Cardiac muscle cell (in vitro differentiated cells and primary cell): ENCODE results near the gene ORMDL1. TPM values are rescaled to one million over a fixed set of nuclear protein-coding genes. Genes with fewer than 3 reads are reported as not detected.

Experiments used
- DNase-seq, 2 donors: peaks; one replicate each; pipeline versions ENCODE4 v3.0.0 to v3.0.0-alpha.2; 2010 to 2017; ENCODE audit warnings: low read depth in 1 of 2, low spot score in 1 of 2
- H3K27ac ChIP-seq: fragments of 200-600 bp; sonication (generic); 2 replicates; pipeline ENCODE4 v1.5.1; 2016
- H3K27me3 ChIP-seq: fragments of 200-600 bp; sonication (generic); 2 replicates; pipeline ENCODE4 v1.6.0; 2016; ENCODE audit warnings: control low read depth
- H3K36me3 ChIP-seq: fragments of 200-600 bp; sonication (generic); 2 replicates; pipeline ENCODE4 v1.5.1; 2016; ENCODE audit warnings: control low read depth
- H3K4me1 ChIP-seq: fragments of 200-600 bp; sonication (generic); 2 replicates; pipeline ENCODE4 v1.8.1; 2017; ENCODE audit warnings: low read depth, mild to moderate bottlenecking, mixed run types
- H3K4me3 ChIP-seq: fragments of 200-600 bp; sonication (generic); 2 replicates; pipeline ENCODE4 v1.5.1; 2016; ENCODE audit warnings: mild to moderate bottlenecking
- H3K9me3 ChIP-seq: fragments of 200-600 bp; sonication (generic); 2 replicates; pipeline ENCODE4 v1.5.1; 2017; ENCODE audit warnings: low read depth, mild to moderate bottlenecking, control low read depth
- polyA plus RNA-seq: library from polyadenylated mRNA; unstranded; fragments of >200 nt; fragmentation: Nextera tagmentation; extraction: Ambion mirVana; gene quantifications from 2 replicates; pipeline ENCODE4 v1.2.1, GENCODE V29; 2016
- total RNA-seq: library from RNA; depleted of rRNA; stranded (reverse); fragments of >200 nt; gene quantifications from 2 replicates; pipeline ENCODE4 v1.2.3, GENCODE V29; 2016
- TF ChIP-seq, protein P1 (sequence below): IDR thresholded peaks from 2 replicates; pipeline ENCODE4 v1.5.1; 2012; ENCODE audit warnings: low read depth, mild to moderate bottlenecking, low read length

Gene ORMDL1, protein sequence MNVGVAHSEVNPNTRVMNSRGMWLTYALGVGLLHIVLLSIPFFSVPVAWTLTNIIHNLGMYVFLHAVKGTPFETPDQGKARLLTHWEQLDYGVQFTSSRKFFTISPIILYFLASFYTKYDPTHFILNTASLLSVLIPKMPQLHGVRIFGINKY
- 86.0 and 96.1 TPM in 2 replicates for total RNA-seq
- polyA plus RNA-seq: 133 and 138 TPM in 2 replicates

DNA sequence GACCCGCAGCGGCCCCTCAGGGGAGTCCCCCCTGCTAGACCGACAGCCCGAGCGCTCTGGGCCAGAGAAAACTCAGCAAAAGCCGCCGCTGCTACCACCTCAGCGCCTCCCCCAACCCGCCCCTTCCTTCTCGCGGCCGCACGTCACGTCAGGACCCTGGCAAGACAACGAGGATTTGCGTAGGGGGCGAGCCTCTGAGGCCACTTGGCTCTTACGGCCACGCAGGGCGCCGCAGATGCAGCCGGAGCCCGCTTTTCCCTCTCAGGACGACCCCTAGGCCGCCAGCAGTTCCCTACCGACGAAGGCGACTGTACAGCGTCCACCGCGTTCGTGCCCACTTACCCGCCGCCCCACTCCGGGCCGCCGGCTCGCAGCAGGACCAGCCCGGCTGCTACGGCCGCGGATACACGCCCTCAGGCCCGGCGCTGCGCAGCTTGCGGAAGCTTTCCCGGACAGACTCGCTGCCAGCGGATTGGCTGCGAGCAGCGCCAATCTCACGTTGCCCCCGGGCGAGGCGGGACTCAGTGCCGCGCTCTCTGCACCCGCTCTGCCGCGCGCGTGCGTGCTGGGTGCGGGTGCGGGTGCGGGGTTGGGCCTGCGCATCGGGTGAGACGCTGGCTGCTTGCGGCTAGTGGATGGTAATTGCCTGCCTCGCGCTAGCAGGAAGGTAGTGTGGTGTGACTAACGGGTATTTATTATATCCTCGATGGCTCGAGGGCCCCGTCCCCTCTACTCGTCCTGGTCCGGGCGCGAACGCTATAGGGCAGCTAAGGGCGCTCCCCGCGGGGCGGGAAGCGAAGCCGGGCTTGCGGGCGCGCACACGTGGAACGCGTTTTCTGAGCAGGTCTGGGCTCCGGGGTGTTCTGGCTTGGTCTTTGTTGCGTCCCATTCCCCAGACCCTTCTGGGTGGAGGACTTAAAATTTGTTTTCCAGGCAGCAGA lies at the start of gene ORMDL1, which contains the start of gene PMS1:
Gene ORMDL1, minus strand, starts transcription at position 413 of the 941 bp plus-strand sequence. CDS start 1,744 bp downstream, outside the sequence.
Gene PMS1, plus strand, starts transcription at position 524 of the 941 bp plus-strand sequence. CDS start 7,360 bp downstream, outside the sequence.
- no peaks in the 10 kb centered on the region for H3K27me3 ChIP-seq
- DNase-seq: peak; percentile 97 to 98
- TF ChIP-seq, protein P1, sequence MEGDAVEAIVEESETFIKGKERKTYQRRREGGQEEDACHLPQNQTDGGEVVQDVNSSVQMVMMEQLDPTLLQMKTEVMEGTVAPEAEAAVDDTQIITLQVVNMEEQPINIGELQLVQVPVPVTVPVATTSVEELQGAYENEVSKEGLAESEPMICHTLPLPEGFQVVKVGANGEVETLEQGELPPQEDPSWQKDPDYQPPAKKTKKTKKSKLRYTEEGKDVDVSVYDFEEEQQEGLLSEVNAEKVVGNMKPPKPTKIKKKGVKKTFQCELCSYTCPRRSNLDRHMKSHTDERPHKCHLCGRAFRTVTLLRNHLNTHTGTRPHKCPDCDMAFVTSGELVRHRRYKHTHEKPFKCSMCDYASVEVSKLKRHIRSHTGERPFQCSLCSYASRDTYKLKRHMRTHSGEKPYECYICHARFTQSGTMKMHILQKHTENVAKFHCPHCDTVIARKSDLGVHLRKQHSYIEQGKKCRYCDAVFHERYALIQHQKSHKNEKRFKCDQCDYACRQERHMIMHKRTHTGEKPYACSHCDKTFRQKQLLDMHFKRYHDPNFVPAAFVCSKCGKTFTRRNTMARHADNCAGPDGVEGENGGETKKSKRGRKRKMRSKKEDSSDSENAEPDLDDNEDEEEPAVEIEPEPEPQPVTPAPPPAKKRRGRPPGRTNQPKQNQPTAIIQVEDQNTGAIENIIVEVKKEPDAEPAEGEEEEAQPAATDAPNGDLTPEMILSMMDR: no peak
- peaks cover 10% of the 10 kb centered on the region for H3K36me3 ChIP-seq
- H3K4me1 ChIP-seq: peaks cover 18% of the 10 kb centered on the region
- H3K27ac ChIP-seq: peak within 1 kb of the TSS; percentile 95
- no peaks in the 10 kb centered on the region for H3K9me3 ChIP-seq
- H3K4me3 ChIP-seq: peak within 1 kb of the TSS; percentile 61

DNA sequence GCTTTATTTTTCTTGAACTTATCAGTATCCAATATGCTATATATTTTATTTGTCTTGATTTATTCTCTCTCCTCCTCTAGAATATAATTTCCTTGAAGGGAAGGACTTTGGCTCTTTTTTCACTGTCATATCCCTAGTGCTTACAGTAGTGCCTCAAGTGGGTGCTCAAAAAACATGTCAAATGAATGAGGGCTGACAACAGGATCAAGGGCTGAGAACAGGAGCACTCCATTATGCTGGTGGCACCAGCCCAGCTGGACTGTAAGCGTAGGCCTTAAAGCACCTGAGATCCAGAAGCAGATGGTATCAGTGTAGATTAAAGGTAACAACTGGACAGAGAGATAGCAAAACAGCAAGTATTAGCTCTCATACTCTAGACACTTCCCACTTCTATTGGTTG lies 46.4 kb upstream of the ORMDL1 start:
- DNase-seq: peak in 1 of 2 donors; percentile 67
- no peaks in the 10 kb centered on the region for H3K36me3 ChIP-seq
- H3K9me3 ChIP-seq: no peaks in the 10 kb centered on the region
- peaks cover 41% of the 10 kb centered on the region for H3K27me3 ChIP-seq
- TF ChIP-seq, protein P1: no peak
- no peak overlapping the region for H3K27ac ChIP-seq
- no peak overlapping the region for H3K4me3 ChIP-seq
- no peaks in the 10 kb centered on the region for H3K4me1 ChIP-seq

DNA sequence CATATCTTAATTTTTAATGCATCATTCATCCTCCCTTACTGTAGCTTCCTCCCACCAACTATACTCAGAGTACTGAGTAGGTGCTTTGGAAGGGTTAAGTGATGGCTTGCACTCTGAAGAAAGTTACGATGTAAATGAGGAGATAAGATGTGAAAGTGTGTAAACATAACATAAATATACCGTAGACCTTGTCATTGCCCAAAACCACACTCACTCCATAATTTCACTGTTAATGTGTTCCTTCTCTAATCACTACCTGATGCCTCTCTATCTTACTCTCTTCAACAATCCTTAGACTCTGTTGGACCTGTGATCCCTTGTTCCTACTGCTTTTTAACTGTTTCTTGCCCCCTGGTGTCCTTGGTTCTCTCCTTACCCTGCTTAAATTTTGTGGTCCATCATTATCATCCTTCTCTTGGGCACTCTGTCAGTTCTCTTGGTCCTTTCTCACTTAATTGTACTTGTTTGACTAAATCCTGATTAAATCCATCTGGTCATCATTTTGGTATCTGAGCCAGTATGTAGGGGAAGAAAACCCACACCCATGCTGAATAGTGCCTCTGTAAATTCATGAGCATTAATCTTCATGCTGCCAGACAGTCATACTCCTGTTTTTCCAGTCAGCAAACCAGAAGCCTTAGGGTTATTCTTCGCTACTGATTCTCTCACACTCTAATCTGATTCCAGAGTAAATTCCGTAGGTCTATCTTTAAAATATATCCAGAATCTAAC lies 45.1 kb upstream of the ORMDL1 start:
- Histone ChIP-seq H3K27me3 (peaks cover 40% of the 10 kb centered on the region), H3K9me3 (no peaks in the 10 kb centered on the region), H3K4me1 (no peaks in the 10 kb centered on the region), H3K4me3 (no peak overlapping the region), H3K36me3 (no peaks in the 10 kb centered on the region), H3K27ac (no peak overlapping the region)
- DNase-seq: no peak
- TF ChIP-seq, protein P1: no peak

DNA sequence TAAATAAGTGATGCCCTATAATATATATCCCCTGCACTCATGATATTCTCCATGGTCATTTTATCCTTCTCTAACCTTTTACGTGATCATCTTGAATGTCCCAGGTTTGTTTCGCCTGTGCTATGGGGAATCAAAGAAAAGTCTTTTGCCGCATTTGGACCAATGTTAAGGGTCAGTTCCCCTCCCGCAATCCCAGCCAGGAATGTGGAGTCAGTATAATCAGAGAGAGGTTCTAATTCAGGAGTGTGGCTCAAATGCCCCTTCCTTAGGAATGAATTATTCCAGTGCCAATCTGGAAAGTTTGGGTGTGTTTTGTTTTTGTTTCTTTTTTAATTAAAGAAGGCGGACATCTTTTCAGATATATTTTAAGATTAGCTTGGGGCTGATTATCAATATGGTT lies 41.9 kb upstream of the ORMDL1 start:
- DNase-seq: peak in 1 of 2 donors; percentile 7
- H3K4me3 ChIP-seq: no peak overlapping the region

More for the DNA sequence above, 41.9 kb upstream of the ORMDL1 start:
- no peaks in the 10 kb centered on the region for H3K9me3 ChIP-seq
- H3K36me3 ChIP-seq: no peaks in the 10 kb centered on the region
- no peak overlapping the region for H3K27ac ChIP-seq
- no peaks in the 10 kb centered on the region for H3K4me1 ChIP-seq
- TF ChIP-seq, protein P1: no peak
- peaks cover 23% of the 10 kb centered on the region for H3K27me3 ChIP-seq
